Kidney capillary endothelial cell (primary cell): ENCODE measurements around the gene LAT.
"Not testable (repeated sequence)": the region's sequence is repeated elsewhere in the genome, so short reads cannot be mapped to it uniquely, and the experiment has no call there.

Experiments used
- DNase-seq: peaks from one replicate; pipeline ENCODE4 v3.0.0-alpha.2; 2018; ENCODE audit warnings: low spot score

The LAT gene

DNA sequence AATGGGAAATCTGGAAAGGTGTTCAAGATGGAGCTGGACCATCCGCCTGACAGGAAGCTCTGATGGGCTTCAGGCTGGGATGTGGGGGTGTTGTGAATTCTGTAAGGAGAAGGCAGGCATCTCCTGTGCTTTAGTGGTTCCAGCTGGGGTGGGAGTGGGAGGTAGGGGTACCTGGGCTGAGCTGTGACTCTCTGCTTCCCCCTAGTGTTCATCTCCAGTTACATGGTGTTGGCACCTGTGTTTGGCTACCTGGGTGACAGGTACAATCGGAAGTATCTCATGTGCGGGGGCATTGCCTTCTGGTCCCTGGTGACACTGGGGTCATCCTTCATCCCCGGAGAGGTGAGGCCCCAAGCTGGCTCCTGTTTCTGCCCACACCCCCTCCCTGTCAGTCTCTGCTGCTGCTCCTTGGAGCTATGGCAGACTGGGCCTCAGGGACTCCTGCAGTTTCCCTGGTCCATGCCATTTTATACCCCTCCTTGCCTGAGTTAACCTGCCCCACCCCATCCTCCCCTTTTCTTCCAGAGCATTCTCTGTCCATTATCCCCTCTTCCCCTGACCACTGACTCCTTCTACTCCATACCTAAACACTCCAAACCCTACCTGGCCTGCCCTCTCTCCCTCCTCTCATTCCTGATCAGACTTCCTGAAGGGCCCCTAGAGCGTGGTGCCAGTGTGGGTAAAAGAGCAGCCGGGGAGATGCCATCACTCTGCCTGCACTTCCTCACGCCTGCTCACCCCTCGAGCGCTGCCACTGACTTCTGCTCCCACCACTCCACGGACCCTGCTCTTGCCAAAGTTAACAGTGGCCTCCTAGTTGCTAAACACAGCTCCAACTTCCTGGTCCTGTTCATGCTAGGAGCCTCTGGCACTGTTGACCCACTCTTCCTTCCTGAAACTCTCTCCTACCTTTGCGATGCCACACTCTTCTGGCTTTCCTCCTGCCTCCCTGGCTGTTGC, 6.9 kb upstream of the LAT start:
- DNase-seq, result no peak

- not testable (repeated sequence) for DNase-seq
Observed at GRCh38 chr16:28980330-28980729, 4.5 kb upstream of the LAT start.

- DNase-seq, result no peak
Observed at GRCh38 chr16:28980929-28981328, 3.9 kb upstream of the LAT start.

DNA sequence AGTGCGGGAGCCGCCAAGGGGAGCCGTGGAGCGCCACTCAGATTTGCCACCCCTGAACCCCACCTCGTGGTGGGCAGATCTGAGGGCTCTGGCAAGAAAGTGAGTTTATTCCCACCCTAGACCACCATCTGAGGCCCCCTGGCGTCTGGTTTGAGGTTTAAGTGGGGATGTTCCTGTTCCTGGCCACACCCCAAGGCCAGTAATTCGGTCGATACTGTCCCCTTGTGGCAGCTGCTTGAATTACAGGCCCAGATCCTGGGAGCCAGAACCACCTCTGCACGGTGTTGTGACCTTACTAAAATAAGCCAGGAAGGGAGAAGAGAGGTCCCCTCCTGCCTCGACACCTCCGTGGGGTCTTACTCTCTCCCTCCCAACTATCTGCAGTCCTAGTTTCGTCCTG, 3.3 kb upstream of the LAT start:
- no peak for DNase-seq

DNA sequence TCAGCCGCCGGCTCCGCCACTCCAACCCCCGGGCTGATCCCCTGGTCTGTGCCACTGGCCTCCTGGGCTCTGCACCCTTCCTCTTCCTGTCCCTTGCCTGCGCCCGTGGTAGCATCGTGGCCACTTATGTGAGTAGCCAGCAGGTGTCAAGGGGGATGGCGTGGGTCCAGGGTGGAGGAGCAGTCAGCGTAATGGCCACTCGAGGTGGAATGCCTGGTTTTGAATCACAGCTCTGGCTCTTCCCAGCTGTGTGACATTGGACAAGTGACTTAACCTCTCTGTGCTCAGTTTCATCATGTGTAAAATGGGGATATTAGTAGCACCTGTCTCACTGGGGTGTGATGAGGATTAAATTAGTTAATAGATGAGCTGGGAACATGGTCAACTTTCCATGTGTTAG, 2.4 kb upstream of the LAT start:
- no peak for DNase-seq

DNA sequence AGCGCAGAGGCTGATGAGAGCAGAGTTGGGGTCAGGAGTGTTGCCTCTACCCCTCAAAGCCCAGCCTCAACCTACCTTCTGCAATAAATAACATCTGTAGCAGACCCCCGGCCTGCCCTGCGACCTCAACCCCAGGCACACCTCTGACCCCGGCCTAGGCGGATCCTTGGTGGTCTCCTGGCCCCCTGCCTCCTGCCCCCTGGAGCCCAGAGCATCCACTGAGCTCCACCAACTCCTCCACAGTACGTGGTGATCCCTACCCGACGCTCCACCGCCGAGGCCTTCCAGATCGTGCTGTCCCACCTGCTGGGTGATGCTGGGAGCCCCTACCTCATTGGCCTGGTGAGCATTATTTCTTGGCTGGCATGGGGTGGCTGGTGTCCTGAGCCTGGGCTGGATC, 1.9 kb upstream of the LAT start:
- DNase-seq, result no peak

DNA sequence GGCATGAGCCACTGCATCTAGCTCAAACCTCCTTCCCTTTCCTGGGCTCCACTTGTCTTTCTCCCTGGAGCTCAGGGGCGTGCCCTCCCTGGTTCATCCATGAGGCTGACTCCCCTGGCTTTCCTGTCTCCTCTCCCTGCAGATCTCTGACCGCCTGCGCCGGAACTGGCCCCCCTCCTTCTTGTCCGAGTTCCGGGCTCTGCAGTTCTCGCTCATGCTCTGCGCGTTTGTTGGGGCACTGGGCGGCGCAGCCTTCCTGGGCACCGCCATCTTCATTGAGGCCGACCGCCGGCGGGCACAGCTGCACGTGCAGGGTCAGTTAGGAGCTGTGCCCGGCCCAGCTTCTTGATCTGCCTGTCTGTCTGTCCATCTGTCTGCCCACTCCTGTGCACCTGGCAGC, 1.2 kb upstream of the LAT start:
- no peak for DNase-seq

DNA sequence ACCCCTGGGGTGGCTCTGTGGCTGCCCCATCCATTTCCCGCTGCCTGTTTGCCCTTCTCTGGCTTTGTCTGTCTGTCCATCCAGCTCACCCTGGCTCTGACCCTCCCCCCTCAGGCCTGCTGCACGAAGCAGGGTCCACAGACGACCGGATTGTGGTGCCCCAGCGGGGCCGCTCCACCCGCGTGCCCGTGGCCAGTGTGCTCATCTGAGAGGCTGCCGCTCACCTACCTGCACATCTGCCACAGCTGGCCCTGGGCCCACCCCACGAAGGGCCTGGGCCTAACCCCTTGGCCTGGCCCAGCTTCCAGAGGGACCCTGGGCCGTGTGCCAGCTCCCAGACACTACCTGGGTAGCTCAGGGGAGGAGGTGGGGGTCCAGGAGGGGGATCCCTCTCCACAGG, 761 bp upstream of the LAT start:
- DNase-seq, result no peak

DNA sequence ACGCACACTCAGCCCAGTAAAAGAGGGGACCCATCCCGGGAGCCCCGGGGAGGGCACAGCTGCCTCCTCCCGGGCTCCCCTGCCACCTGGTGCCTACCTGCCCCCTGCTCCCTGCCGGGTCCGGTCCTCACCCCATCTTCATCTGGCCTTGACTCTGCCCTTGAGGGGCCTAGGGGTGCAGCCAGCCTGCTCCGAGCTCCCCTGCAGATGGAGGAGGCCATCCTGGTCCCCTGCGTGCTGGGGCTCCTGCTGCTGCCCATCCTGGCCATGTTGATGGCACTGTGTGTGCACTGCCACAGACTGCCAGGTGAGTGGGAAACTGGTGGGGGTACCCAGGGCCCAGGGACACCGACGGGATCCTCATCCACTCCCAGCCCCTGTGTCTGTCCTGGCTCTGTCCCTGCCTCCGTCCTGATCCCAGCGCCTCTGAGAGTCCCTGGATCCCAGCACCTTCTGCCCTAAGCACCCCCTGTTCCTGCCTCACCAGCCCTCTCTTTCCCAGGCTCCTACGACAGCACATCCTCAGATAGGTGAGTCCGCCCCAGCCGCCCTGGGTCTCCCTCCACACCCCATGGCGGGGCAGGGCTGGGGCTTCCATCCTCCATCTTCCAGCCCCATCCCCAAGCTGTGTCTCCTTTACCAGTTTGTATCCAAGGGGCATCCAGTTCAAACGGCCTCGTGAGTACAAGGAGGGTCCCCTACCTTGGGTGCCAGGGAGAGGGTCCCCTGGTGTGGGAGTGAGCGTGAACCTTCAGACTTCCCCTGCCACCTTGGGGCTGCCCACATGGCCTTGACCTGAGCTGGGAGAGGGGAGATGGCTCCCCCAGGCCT, 574 bp downstream of the LAT start:
- DNase-seq, result no peak

- DNase-seq, result no peak
Observed at GRCh38 chr16:28986046-28986445, 1.2 kb downstream of the LAT start.

DNA sequence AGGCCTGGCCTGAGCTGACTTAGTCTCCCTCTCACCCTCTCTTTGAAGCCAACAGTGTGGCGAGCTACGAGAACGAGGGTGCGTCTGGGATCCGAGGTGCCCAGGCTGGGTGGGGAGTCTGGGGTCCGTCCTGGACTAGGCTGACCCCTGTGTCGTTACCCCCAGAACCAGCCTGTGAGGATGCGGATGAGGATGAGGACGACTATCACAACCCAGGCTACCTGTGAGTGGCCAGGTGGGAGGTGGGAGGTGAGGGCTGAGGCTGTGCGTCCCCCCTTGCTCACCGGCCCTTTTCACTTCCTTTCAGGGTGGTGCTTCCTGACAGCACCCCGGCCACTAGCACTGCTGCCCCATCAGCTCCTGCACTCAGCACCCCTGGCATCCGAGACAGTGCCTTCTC, 1.6 kb downstream of the LAT start:
- DNase-seq, result no peak

GRCh38 chr16:28987170-28987853, 2.5 kb downstream of the LAT start:
- DNase-seq, result no peak

GRCh38 chr16:28989363-28989762, 4.5 kb downstream of the LAT start:
- DNase-seq, result no peak

DNA sequence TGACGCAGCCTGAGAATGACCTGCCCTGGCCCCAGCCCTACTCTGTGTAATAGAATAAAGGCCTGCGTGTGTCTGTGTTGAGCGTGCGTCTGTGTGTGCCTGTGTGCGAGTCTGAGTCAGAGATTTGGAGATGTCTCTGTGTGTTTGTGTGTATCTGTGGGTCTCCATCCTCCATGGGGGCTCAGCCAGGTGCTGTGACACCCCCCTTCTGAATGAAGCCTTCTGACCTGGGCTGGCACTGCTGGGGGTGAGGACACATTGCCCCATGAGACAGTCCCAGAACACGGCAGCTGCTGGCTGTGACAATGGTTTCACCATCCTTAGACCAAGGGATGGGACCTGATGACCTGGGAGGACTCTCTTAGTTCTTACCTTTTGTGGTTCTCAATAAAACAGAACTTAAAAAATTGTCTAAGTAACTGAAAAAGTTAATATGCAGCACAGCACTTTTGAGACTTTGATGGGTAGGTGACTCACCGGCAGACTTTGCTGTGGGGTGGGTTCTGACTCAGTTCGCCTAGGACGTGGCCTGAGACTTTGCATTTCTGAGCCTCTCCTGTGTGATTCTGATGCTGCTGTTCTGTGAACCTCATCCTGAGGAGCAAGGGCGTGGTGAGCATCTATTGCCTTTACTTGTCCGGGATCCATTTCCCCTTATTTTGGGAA, 5.7 kb downstream of the LAT start:
- DNase-seq, result no peak

DNA sequence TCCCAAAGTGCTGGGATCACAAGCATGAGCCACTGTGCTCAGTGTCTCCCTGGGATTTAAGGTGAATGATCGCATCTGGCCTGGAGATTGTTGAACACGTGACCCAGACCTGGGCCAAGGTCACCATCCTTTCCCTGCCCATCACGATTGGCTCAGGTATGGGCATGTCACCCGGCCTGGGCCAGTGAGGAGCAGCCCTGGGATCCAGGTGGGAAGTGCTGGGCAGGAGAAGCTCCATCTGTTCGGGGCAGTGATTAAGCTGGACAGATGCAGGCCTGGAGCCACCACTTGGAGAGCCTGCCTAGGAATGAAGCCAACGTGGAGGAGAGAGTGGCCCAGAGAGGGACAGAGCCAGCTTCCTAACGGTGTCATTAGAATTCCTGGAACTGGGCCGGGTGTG, 6.8 kb downstream of the LAT start:
- no peak for DNase-seq

DNA sequence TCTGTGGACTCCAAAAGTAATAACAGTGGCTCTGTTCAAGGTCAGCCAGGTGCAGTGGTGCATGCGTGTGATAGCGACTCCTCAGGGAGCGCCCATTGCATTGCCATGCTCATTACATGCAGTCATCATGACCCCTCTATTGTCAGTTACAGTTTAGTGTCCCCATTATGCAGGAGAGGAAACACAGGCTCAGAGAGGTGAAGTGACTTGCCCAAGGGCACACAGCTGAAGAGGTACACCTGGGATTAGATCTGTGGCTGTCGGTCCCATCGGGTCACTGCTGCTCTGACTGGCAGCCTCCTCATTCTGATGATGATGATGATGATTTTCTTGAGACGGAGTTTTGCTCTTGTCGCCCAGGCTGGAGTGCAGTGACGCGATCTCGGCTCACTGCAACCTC, 7.6 kb downstream of the LAT start:
- DNase-seq, result no peak

GRCh38 chr16:28998837-28999236, 14.0 kb downstream of the LAT start:
- no peak for DNase-seq

DNA sequence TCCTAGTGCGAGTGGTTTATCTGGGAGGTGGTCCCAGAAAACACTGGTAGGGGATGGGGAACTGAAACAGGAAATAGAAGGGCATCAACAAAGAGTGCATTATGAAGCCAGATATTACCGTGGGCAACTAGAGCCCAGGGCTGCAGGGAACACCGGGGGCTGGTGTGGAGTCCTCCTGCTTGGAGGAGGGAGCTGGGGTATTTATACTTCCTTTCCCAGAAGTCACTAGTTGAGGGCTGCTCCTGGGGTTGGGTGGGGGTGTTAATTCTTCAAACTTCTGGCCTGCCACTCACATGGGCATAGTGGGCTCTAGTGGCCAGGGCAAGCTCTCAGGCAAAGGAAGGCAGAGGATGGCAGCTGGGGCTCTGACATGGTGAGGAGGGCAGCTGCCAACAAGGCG, 14.7 kb downstream of the LAT start:
- DNase-seq, result no peak

- no peak for DNase-seq
Observed at GRCh38 chr16:29000019-29000418, 15.2 kb downstream of the LAT start.

DNA sequence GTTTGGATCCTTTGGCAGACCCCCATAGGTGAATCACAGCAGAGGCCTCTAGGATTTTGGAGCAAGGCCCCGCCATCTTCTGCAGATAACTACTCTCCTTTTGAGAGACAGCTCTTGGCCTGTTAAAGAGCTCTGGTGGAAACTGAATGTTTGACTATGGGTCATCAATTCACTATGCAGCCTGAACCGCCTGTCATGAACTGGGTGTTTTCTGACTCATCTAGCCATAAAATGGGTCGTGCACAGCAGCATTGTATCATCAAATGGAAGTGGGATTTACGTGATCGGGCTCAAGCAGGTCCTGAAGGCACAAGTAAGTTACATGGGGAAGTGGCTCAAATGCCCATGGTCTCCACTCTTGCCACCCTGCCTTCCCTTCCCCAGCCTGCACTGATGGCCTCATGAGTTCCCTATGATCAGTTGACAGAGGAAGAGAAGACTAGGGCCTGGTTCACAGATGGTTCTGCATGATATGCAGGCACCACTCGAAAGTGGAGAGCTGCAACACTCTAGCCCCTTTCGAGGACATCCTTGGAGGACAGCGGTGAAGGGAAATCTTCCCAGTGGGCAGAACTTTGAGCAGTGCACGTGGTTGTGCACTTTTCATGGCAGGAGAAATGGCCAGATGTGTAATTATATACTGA, 19.8 kb downstream of the LAT start:
- not testable (repeated sequence) for DNase-seq
